Endothelial cell (in vitro differentiated cells): Measurements from ENCODE around the gene STK32C. TPM values are rescaled to one million over a fixed set of nuclear protein-coding genes. Genes with fewer than 3 reads are reported as not detected.

ENCODE experiments used
- DNase-seq: peaks from one replicate; pipeline ENCODE4 v3.0.0; 2021; ENCODE audit warnings: low spot score
- H3K27ac Mint-ChIP-seq: one replicate; pipeline ENCODE4 v1.8.0; 2021; ENCODE audit warnings: mixed read lengths, inconsistent platforms; ENCODE audit not compliant: unreplicated experiment
- H3K27me3 Mint-ChIP-seq: one replicate; pipeline ENCODE4 v1.8.0; 2021; ENCODE audit warnings: mild to moderate bottlenecking, moderate library complexity, mixed read lengths, inconsistent platforms; ENCODE audit not compliant: unreplicated experiment
- H3K36me3 Mint-ChIP-seq: one replicate; pipeline ENCODE4 v1.8.0; 2021; ENCODE audit warnings: mild to moderate bottlenecking, low read depth, mixed read lengths, inconsistent platforms; ENCODE audit not compliant: unreplicated experiment
- H3K4me1 Mint-ChIP-seq: one replicate; pipeline ENCODE4 v1.8.0; 2021; ENCODE audit warnings: mild to moderate bottlenecking, mixed read lengths, inconsistent platforms; ENCODE audit not compliant: unreplicated experiment
- H3K4me3 Mint-ChIP-seq: one replicate; pipeline ENCODE4 v1.8.0; 2021; ENCODE audit warnings: mild to moderate bottlenecking, mixed read lengths, inconsistent platforms; ENCODE audit not compliant: unreplicated experiment
- H3K9me3 Mint-ChIP-seq: one replicate; pipeline ENCODE4 v1.8.0; 2021; ENCODE audit warnings: mixed read lengths, inconsistent platforms; ENCODE audit not compliant: unreplicated experiment
- CTCF ChIP-seq: fragments of 200-600 bp; sonication (generic); IDR thresholded peaks from one replicate; pipeline ENCODE4 v1.5.0; 2021; ENCODE audit warnings: antibody characterized with exemption; ENCODE audit not compliant: unreplicated experiment
- total RNA-seq: library from RNA; stranded (reverse); fragmentation: NEBNext Ultra II Directional; extraction: Animal tissue kit (Norgen Biotek cat#: 25700); gene quantifications from one replicate; pipeline ENCODE4 v1.2.1, GENCODE V29; 2021; ENCODE audit not compliant: unreplicated experiment

Gene STK32C
- total RNA-seq, 1 donor from 2014 or later, result 12.6 TPM

- no peak overlapping the region for H3K4me3 Mint-ChIP-seq
- no peaks in the 10 kb centered on the region for H3K9me3 Mint-ChIP-seq
- DNase-seq, result no peak
- H3K27ac Mint-ChIP-seq, result no peak overlapping the region
- peaks cover 15% of the 10 kb centered on the region for H3K27me3 Mint-ChIP-seq
- no peaks in the 10 kb centered on the region for H3K4me1 Mint-ChIP-seq
- no peak for TF ChIP-seq CTCF
- peaks cover 15% of the 10 kb centered on the region for H3K36me3 Mint-ChIP-seq
Measured at GRCh38 chr10:132302421-132303310, 5.1 kb downstream of the STK32C start.

- DNase-seq, result no peak
- Mint-ChIP-seq H3K9me3 (no peaks in the 10 kb centered on the region), H3K4me3 (no peak overlapping the region), H3K36me3 (peaks cover 14% of the 10 kb centered on the region), H3K27me3 (peaks cover 12% of the 10 kb centered on the region), H3K4me1 (no peaks in the 10 kb centered on the region), H3K27ac (no peak overlapping the region)
- TF ChIP-seq CTCF, result no peak
Measured at GRCh38 chr10:132301371-132302330, 6.1 kb downstream of the STK32C start.

GRCh38 chr10:132300582-132300981 lies 7.2 kb downstream of the STK32C start:
- no peak overlapping the region for H3K27ac Mint-ChIP-seq
- no peaks in the 10 kb centered on the region for H3K4me1 Mint-ChIP-seq
- H3K4me3 Mint-ChIP-seq, result no peak overlapping the region
- DNase-seq, result no peak
- no peaks in the 10 kb centered on the region for H3K9me3 Mint-ChIP-seq
- peaks cover 4% of the 10 kb centered on the region for H3K27me3 Mint-ChIP-seq
- H3K36me3 Mint-ChIP-seq, result peaks cover 4% of the 10 kb centered on the region
- TF ChIP-seq CTCF, result no peak

DNA sequence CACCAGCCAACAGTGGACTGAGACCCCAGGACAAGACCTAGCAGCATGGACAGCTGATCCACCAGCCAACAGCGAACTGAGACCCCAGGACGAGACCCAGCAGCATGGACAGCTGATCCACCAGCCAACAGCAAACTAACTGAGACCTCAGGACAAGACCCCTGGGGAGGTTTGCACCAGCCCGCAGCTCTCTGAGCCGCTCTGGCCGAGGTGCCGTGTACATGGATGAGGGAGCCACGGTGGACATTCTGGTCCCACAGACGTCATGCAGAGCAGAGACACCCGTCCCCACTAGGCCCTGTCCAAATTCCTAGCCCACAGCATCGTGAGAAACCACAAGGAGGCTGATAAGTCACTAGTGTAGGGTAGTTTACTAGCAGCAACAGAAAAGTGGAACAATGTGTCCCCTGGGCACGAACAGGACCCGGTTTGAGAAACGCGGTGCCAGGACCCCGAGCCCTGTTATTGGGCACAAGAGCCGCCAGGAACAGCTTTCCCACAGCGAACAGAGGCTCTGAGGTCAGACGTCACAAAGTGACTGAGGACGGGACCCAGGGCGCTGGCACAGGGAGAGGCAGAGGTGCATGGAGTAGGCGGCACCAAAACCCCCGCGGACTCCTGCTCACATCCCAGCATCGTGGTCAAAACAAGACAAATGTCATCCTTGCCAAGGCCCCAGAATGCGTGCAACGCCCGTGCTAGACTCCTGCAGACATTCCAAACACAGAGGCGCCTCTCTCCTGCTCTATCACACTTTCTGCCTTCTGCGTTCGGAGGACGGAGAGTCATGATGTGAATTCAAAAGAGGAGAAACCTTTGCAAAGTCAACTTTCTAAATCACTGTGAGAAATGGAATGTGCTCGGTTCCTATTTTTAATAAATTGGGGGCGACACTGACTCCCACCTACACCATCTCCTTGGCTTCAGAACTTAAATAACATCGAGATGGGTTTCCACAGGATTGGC lies 8.1 kb downstream of the STK32C start:
- H3K9me3 Mint-ChIP-seq, result no peaks in the 10 kb centered on the region
- H3K36me3 Mint-ChIP-seq, result no peaks in the 10 kb centered on the region
- H3K4me3 Mint-ChIP-seq, result no peak overlapping the region
- H3K4me1 Mint-ChIP-seq, result no peaks in the 10 kb centered on the region
- no peak for DNase-seq
- H3K27ac Mint-ChIP-seq, result no peak overlapping the region
- TF ChIP-seq CTCF, result no peak
- peaks cover 4% of the 10 kb centered on the region for H3K27me3 Mint-ChIP-seq
